Measurements from ENCODE around the gene IL11. TPM values are rescaled to one million over a fixed set of nuclear protein-coding genes. Genes with fewer than 3 reads are reported as not detected.
"Not testable (repeated sequence)": the region's sequence is repeated elsewhere in the genome, so short reads cannot be mapped to it uniquely, and the experiment has no call there.

Gene IL11
- total RNA-seq, 1 donor = 0.36 TPM

DNA sequence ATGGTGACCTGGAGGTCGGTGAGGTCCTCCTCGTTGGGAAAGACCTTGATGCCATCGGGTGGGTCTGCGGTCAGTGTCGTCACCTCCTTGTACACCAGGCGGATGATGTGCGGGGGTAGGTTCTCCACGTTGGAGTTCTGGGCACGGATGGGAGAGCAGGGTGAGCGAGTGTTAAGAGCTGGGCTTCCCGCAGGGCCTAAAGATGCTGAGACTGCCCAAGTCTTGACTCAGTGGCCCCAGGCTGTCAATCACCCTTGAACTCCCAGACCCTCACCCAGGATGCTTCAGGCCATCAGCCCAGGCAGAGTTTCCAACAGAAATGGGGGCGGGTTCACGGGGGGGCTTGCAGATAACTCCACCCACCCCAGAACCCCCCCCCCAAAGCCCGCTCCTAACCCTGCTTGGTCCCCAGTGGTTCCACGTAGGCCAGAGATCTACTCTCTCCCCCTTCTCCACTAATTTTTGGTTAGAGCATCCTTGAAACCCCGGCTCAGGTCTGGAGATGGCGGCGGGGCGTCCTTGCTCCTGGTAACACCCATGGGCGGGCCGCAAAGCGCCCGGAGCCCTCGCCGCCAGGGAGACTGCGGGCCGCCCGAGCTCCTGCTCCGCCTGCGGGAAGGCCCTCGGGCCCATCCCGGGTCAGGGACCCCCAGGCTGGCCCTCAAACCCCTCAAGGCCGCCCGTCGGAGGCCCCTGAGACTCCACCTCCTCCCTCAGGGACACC is 36.7 kb upstream of the IL11 start:
- peak; percentile 92 for DNase-seq (ENCODE audit: insufficient read length, low spot score, missing footprints)
- H2AFZ ChIP-seq (ENCODE audit: low read length) = no peak overlapping the region
- H3K36me3 ChIP-seq (ENCODE audit: insufficient read depth, low read length) = peaks cover 36% of the 10 kb centered on the region

DNA sequence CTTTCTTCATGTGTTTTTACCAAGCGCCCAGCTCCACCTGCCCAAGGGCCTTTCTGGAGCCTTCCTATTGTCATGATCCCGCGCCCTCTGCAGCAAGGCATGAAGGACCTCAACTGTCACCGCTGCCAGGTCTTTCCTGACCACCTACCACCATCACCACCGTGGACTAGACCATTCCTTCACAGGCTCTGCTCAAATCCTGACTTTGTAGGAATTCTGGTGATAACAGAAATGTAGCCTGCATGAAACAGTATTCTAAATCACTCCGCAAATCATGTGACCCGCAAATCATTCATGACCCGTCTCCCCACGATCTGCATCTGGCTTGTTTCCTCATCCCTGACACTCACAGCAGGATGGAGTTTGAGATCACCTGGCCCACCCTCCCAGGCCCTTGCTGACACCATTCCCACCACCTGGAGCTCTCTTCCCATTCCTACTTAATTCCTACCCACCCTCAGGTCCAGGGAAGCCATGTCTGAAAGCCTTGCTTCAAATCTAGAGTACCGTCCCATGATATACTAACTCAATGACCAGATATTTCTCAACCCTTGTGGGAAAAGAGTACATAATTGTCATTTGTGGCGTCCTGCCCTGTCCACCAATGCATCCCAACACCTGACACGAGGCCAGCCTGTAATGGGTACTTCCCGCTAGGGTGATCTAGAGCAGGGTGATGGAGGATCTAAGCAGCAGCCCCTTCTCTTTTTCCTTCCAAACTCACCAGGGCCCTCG is 36.0 kb upstream of the IL11 start:
- Histone ChIP-seq H3K27ac (ENCODE audit: low read depth, low read length) (peak overlapping the region; percentile 93), H3K79me2 (ENCODE audit: insufficient read depth, low read length) (peaks cover 45% of the 10 kb centered on the region)
- TF ChIP-seq, protein P1, sequence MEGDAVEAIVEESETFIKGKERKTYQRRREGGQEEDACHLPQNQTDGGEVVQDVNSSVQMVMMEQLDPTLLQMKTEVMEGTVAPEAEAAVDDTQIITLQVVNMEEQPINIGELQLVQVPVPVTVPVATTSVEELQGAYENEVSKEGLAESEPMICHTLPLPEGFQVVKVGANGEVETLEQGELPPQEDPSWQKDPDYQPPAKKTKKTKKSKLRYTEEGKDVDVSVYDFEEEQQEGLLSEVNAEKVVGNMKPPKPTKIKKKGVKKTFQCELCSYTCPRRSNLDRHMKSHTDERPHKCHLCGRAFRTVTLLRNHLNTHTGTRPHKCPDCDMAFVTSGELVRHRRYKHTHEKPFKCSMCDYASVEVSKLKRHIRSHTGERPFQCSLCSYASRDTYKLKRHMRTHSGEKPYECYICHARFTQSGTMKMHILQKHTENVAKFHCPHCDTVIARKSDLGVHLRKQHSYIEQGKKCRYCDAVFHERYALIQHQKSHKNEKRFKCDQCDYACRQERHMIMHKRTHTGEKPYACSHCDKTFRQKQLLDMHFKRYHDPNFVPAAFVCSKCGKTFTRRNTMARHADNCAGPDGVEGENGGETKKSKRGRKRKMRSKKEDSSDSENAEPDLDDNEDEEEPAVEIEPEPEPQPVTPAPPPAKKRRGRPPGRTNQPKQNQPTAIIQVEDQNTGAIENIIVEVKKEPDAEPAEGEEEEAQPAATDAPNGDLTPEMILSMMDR (IDR thresholded peaks at IDR 0.05; ENCODE audit: extremely low read depth, low read depth, low read length) = no peak

More for the DNA sequence above, 36.7 kb upstream of the IL11 start:
- H3K4me2 ChIP-seq (ENCODE audit: insufficient read depth, low read length) = peak overlapping the region; percentile 81
- H4K20me1 ChIP-seq (ENCODE audit: insufficient read depth, low read length) = peaks cover 33% of the 10 kb centered on the region
- TF ChIP-seq, protein P1 (IDR thresholded peaks at IDR 0.05; ENCODE audit: extremely low read depth, low read depth, low read length) = no peak
- peak overlapping the region; percentile 87 for H3K4me3 ChIP-seq (ENCODE audit: insufficient read depth, low read length)
- peaks cover 22% of the 10 kb centered on the region for H3K4me1 ChIP-seq (ENCODE audit: insufficient read depth, low read length)
- H3K27ac ChIP-seq (ENCODE audit: low read depth, low read length) = peak overlapping the region; percentile 93
- no peaks in the 10 kb centered on the region for H3K9me3 ChIP-seq (ENCODE audit: low read depth, low read length)
- peaks cover 45% of the 10 kb centered on the region for H3K79me2 ChIP-seq (ENCODE audit: insufficient read depth, low read length)
- peaks cover 3% of the 10 kb centered on the region for H3K27me3 ChIP-seq (ENCODE audit: insufficient read depth, low read length)

DNA sequence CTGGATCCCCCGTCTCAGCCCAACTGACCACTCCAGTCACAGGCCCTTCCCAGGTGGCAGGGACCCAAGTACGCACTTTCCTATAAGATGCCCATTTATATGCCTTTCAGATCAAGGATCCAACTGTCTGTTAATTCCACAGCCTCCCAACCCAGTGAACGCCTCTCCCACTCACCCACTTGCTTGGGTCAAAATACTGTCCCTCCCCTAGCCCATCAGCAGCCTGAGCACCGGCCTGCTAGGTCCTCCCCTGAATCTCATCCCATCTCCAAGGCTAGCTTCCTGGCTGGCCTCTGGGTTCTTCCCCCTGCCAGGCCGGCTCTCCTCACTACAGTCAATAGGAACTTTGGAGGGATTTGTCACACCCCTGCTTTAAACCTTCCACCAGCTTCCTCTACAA is 35.4 kb upstream of the IL11 start:
- Histone ChIP-seq H3K27me3 (ENCODE audit: insufficient read depth, low read length) (no peaks in the 10 kb centered on the region), H3K4me2 (ENCODE audit: insufficient read depth, low read length) (peak overlapping the region; percentile 81), H3K4me3 (ENCODE audit: insufficient read depth, low read length) (peak overlapping the region; percentile 87), H3K4me1 (ENCODE audit: insufficient read depth, low read length) (peaks cover 22% of the 10 kb centered on the region), H2AFZ (ENCODE audit: low read length) (no peak overlapping the region), H3K36me3 (ENCODE audit: insufficient read depth, low read length) (peaks cover 46% of the 10 kb centered on the region), H3K9me3 (ENCODE audit: low read depth, low read length) (no peaks in the 10 kb centered on the region), H4K20me1 (ENCODE audit: insufficient read depth, low read length) (peaks cover 42% of the 10 kb centered on the region), H3K27ac (ENCODE audit: low read depth, low read length) (peak overlapping the region; percentile 15), H3K79me2 (ENCODE audit: insufficient read depth, low read length) (peaks cover 45% of the 10 kb centered on the region)
- peak; percentile 83 for DNase-seq (ENCODE audit: insufficient read length, low spot score, missing footprints)
- TF ChIP-seq, protein P1 (IDR thresholded peaks at IDR 0.05; ENCODE audit: extremely low read depth, low read depth, low read length) = no peak

More for the DNA sequence above, 36.0 kb upstream of the IL11 start:
- peak; percentile 80 for DNase-seq (ENCODE audit: insufficient read length, low spot score, missing footprints)
- H3K4me3 ChIP-seq (ENCODE audit: insufficient read depth, low read length) = peak overlapping the region; percentile 87
- H3K4me1 ChIP-seq (ENCODE audit: insufficient read depth, low read length) = peaks cover 22% of the 10 kb centered on the region
- no peak overlapping the region for H2AFZ ChIP-seq (ENCODE audit: low read length)
- H3K9me3 ChIP-seq (ENCODE audit: low read depth, low read length) = no peaks in the 10 kb centered on the region
- peaks cover 41% of the 10 kb centered on the region for H3K36me3 ChIP-seq (ENCODE audit: insufficient read depth, low read length)
- H4K20me1 ChIP-seq (ENCODE audit: insufficient read depth, low read length) = peaks cover 37% of the 10 kb centered on the region
- peak overlapping the region; percentile 81 for H3K4me2 ChIP-seq (ENCODE audit: insufficient read depth, low read length)
- peaks cover under 1% of the 10 kb centered on the region for H3K27me3 ChIP-seq (ENCODE audit: insufficient read depth, low read length)

DNA sequence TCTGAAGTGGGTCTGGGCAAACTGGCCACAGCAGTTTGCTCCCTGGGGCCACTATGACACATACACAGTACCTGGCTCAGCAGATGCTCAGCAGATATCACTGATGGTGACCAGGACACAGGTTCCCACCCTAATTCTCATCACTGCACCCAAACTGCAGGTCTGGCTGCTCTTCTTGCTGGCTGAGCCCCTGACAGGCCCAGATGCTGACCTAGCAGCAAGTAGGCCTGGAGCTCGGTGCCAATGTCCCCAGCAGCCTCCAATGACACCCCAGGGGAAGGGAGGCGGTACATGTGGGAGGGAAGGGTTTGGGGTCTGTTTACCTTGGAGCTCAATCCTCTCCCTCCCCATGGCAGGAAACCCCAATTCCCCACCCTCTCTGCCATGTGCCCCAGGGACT is 32.2 kb upstream of the IL11 start:
- TF ChIP-seq, protein P1 (IDR thresholded peaks at IDR 0.05; ENCODE audit: extremely low read depth, low read depth, low read length) = no peak
- no peaks in the 10 kb centered on the region for H3K9me3 ChIP-seq (ENCODE audit: low read depth, low read length)
- H3K4me1 ChIP-seq (ENCODE audit: insufficient read depth, low read length) = peaks cover 17% of the 10 kb centered on the region
- peaks cover 51% of the 10 kb centered on the region for H3K36me3 ChIP-seq (ENCODE audit: insufficient read depth, low read length)
- no peak overlapping the region for H3K4me2 ChIP-seq (ENCODE audit: insufficient read depth, low read length)
- H4K20me1 ChIP-seq (ENCODE audit: insufficient read depth, low read length) = peaks cover 58% of the 10 kb centered on the region
- H3K79me2 ChIP-seq (ENCODE audit: insufficient read depth, low read length) = peaks cover 45% of the 10 kb centered on the region
- H3K4me3 ChIP-seq (ENCODE audit: insufficient read depth, low read length) = no peak overlapping the region
- no peak overlapping the region for H2AFZ ChIP-seq (ENCODE audit: low read length)
- H3K27me3 ChIP-seq (ENCODE audit: insufficient read depth, low read length) = no peaks in the 10 kb centered on the region
- DNase-seq (ENCODE audit: insufficient read length, low spot score, missing footprints) = peak; percentile 87
- H3K27ac ChIP-seq (ENCODE audit: low read depth, low read length) = no peak overlapping the region

DNA sequence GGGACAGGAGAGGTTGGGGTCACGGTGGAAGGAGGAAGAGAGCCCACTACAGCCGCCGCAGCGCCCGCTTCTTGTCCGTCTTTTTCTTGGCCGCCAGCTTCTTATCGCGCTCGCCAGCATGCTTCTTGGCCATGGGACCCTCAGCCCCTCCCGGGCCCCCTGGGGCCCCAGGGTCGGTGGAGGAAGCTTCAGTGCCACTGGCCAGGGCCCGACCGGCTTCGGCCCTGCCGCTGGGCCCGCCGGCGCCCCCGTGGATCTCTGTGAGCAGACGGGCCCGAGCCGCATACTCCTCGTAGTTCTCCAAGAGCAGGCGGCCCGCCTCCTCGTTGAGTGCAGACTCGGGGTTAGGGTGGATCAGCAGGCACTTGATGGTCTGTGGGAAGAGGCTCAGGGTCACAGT is 31.1 kb upstream of the IL11 start:
- Histone ChIP-seq H3K79me2 (ENCODE audit: insufficient read depth, low read length) (peaks cover 34% of the 10 kb centered on the region), H3K4me1 (ENCODE audit: insufficient read depth, low read length) (peaks cover 11% of the 10 kb centered on the region), H3K36me3 (ENCODE audit: insufficient read depth, low read length) (peaks cover 49% of the 10 kb centered on the region), H4K20me1 (ENCODE audit: insufficient read depth, low read length) (peaks cover 53% of the 10 kb centered on the region)
- DNase-seq (ENCODE audit: insufficient read length, low spot score, missing footprints); H2AFZ ChIP-seq (ENCODE audit: low read length); H3K27me3 ChIP-seq (ENCODE audit: insufficient read depth, low read length); H3K4me3 ChIP-seq (ENCODE audit: insufficient read depth, low read length); H3K4me2 ChIP-seq (ENCODE audit: insufficient read depth, low read length); H3K9me3 ChIP-seq (ENCODE audit: low read depth, low read length); H3K27ac ChIP-seq (ENCODE audit: low read depth, low read length): not testable (repeated sequence)
